ENCODE measurements around the gene DNMT3A. TPM values are rescaled to one million over a fixed set of nuclear protein-coding genes. Genes with fewer than 3 reads are reported as not detected.

Gene DNMT3A
- total RNA-seq, 1 donor from 2014 or later = 219 TPM

DNA sequence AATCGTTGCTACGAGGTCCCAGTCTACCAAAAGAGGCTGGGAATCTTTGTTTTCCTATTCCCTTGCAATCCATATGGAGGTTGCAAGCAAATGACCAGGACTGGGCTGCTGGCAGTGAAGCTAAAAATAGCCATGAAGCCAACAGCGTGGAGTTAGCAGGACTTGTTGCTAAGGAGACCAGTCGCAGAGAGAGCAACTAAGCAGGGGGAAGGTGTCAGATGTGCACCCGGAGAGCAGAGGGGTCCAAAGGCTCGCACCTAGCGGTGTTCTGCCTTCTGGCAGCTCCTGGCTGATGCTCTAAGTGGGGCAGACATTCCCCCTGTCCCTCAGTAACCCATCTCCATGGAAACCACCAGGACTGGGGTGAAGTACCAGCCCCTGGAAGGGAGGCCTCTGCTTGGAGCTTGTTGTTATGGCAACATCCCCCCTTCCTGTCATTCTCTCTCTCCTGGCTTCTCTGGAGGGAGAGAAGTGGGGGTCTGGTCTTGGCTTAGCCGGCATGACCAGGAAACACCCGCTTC lies 84.6 kb downstream of the DNMT3A start:
- no peaks in the 10 kb centered on the region for H3K9me3 Mint-ChIP-seq
- peaks cover 29% of the 10 kb centered on the region for H3K36me3 Mint-ChIP-seq
- no peak for DNase-seq (ENCODE audit: low spot score in 2 of 2, unreplicated experiment in 2 of 2)
- H3K4me1 Mint-ChIP-seq = peaks cover 28% of the 10 kb centered on the region
- no peak overlapping the region for H3K4me3 Mint-ChIP-seq
- no peak overlapping the region for H3K27ac Mint-ChIP-seq
- no peaks in the 10 kb centered on the region for H3K27me3 Mint-ChIP-seq (ENCODE audit: low read depth)
- TF ChIP-seq, protein P1, sequence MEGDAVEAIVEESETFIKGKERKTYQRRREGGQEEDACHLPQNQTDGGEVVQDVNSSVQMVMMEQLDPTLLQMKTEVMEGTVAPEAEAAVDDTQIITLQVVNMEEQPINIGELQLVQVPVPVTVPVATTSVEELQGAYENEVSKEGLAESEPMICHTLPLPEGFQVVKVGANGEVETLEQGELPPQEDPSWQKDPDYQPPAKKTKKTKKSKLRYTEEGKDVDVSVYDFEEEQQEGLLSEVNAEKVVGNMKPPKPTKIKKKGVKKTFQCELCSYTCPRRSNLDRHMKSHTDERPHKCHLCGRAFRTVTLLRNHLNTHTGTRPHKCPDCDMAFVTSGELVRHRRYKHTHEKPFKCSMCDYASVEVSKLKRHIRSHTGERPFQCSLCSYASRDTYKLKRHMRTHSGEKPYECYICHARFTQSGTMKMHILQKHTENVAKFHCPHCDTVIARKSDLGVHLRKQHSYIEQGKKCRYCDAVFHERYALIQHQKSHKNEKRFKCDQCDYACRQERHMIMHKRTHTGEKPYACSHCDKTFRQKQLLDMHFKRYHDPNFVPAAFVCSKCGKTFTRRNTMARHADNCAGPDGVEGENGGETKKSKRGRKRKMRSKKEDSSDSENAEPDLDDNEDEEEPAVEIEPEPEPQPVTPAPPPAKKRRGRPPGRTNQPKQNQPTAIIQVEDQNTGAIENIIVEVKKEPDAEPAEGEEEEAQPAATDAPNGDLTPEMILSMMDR (IDR thresholded peaks at IDR 0.05; ENCODE audit: unreplicated experiment) = no peak

DNA sequence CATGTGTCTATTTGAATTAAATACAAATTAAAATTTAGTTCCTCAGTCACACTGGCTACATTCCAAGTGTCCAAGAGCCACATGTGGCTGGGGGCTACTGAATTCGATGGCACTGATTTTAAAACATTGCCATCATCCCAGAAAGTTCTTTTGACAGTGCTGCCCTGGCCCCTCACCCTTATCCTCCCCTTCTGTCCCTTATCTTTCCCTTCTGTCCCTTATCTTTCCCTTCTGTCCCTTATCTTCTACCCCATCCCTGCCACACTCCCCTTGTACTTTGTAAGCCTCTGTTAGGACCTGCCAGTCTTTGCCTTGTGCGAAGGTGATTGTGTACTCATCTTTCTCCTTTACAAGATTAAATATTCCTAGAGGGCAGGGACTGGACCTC lies 85.2 kb downstream of the DNMT3A start:
- TF ChIP-seq, protein P1 (IDR thresholded peaks at IDR 0.05; ENCODE audit: unreplicated experiment) = no peak
- Mint-ChIP-seq H3K27ac (no peak overlapping the region), H3K4me1 (peaks cover 27% of the 10 kb centered on the region), H3K36me3 (peaks cover 29% of the 10 kb centered on the region), H3K9me3 (no peaks in the 10 kb centered on the region), H3K27me3 (ENCODE audit: low read depth) (no peaks in the 10 kb centered on the region), H3K4me3 (no peak overlapping the region)
- no peak for DNase-seq (ENCODE audit: low spot score in 2 of 2, unreplicated experiment in 2 of 2)

DNA sequence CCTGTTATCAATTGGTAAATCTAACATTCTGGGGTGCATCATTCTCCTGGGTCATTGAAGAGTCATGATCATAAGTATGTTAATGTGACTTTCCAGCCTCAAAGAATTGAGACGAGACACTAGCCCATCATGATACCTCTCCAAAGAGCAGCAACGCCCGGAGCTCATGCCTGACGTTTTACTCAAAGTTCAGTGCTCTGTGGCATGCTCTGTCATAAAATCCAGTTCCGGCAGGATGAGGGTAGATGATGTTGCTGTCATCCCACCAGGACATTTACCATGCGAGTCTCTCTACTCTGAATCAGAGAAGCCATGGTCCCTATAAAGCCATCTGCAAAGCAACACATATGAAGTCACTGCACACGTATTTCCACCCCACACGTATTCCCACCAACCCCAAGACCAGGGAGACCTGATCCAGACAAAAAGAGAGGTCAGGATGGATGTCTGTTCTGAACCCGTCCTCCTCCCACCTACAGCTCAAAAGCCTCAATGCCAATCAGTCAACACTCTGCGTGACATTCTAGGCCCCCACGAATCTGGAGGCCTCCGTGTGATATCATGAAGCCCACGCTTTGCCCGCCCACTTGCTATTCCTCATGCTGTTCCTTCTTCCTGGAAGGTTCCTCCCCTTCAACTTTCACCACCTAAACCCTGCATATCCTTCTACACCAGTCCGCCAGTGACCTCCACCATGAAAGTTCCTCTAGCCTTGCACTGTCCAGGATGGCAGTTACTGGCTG lies 85.8 kb downstream of the DNMT3A start:
- no peak overlapping the region for H3K4me3 Mint-ChIP-seq
- no peaks in the 10 kb centered on the region for H3K27me3 Mint-ChIP-seq (ENCODE audit: low read depth)
- DNase-seq (ENCODE audit: low spot score in 2 of 2, unreplicated experiment in 2 of 2) = no peak
- no peaks in the 10 kb centered on the region for H3K9me3 Mint-ChIP-seq
- TF ChIP-seq, protein P1 (IDR thresholded peaks at IDR 0.05; ENCODE audit: unreplicated experiment) = no peak
- no peak overlapping the region for H3K27ac Mint-ChIP-seq
- H3K4me1 Mint-ChIP-seq = peaks cover 27% of the 10 kb centered on the region
- H3K36me3 Mint-ChIP-seq = peaks cover 29% of the 10 kb centered on the region

DNA sequence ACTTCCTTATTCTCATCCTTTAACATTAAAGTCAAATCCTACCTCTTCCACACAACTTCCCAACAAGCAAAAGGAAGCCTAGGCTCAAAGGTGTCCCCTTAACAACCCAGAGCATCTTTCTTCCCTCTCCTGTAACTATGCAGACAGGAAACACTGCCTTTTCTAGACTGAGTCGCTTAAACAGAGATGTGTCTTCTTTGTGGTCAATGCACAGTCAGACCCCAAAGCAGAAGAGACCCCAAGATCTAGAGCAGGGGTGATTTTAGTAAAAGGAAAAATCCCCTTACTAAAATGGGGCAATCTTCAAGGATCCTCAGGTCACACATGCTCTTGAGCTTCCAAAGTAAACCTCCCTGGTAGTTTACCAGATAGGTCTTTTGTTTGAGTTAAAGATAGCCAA lies 86.8 kb downstream of the DNMT3A start:
- TF ChIP-seq, protein P1 (IDR thresholded peaks at IDR 0.05; ENCODE audit: unreplicated experiment) = no peak
- Mint-ChIP-seq H3K27me3 (ENCODE audit: low read depth) (no peaks in the 10 kb centered on the region), H3K4me1 (peaks cover 32% of the 10 kb centered on the region), H3K9me3 (no peaks in the 10 kb centered on the region), H3K27ac (no peak overlapping the region), H3K4me3 (no peak overlapping the region), H3K36me3 (peaks cover 24% of the 10 kb centered on the region)
- DNase-seq (ENCODE audit: low spot score in 2 of 2, unreplicated experiment in 2 of 2) = no peak

DNA sequence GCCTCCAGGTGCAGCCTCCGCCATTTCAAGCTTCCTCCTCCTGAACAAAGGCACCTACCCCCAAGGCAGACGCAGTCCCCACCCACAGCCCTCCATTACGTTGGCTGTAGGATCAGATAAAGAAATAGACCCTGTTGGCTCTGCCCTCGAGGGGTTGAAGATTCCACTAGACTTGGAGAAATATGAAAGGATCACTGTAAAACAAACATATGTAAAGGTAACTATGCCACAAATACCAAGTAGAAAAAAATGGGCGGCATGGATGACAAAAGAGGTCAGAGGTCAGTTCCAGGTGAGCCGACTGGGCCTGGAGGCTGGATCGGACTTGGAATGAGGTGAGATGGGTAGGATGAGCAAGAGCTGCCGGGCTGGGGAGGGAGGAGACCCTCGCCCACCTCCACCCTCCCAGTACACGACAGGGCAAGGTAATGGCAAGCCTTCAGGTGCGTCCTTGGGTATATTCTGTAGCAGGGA lies 88.5 kb downstream of the DNMT3A start:
- TF ChIP-seq, protein P1 (IDR thresholded peaks at IDR 0.05; ENCODE audit: unreplicated experiment) = no peak
- Mint-ChIP-seq H3K4me3 (peak overlapping the region; percentile 68), H3K36me3 (peaks cover 34% of the 10 kb centered on the region), H3K9me3 (no peaks in the 10 kb centered on the region), H3K4me1 (peaks cover 31% of the 10 kb centered on the region), H3K27ac (peak overlapping the region; percentile 97), H3K27me3 (ENCODE audit: low read depth) (no peaks in the 10 kb centered on the region)
- DNase-seq (ENCODE audit: low spot score in 2 of 2, unreplicated experiment in 2 of 2) = no peak
